Liver (tissue), 3 donors: Measurements from ENCODE around the gene KCTD16.

Source experiments
- ATF3 ChIP-seq: IDR thresholded peaks from 2 replicates; pipeline ENCODE4 v1.6.1; 2016; ENCODE audit warnings: antibody characterized with exemption
- CTCF ChIP-seq: fragments of 150-350 bp; IDR thresholded peaks from 2 replicates; pipeline ENCODE4 v1.5.1; 2017; ENCODE audit warnings: improper control_type of control experiment, low read depth, low read length; ENCODE audit not compliant: missing input control
- GABPA ChIP-seq, 2 donors: IDR thresholded peaks in 1 of 2; conservative IDR thresholded peaks in 1 of 2; 2 replicates each; pipeline ENCODE4 v1.6.1; 2016; ENCODE audit warnings: antibody characterized with exemption in 2 of 2, mild to moderate bottlenecking in 1 of 2, moderate library complexity in 1 of 2
- MAX ChIP-seq: IDR thresholded peaks from 2 replicates; pipeline ENCODE4 v1.6.1; 2016; ENCODE audit warnings: antibody characterized with exemption
- REST ChIP-seq: IDR thresholded peaks from 2 replicates; pipeline ENCODE4 v1.6.1; 2016; ENCODE audit warnings: antibody characterized with exemption, mild to moderate bottlenecking
- TAF1 ChIP-seq: conservative IDR thresholded peaks from 2 replicates; pipeline ENCODE4 v1.6.1; 2016; ENCODE audit warnings: antibody characterized with exemption, mild to moderate bottlenecking
- ZBTB33 ChIP-seq: IDR thresholded peaks from 2 replicates; pipeline ENCODE4 v1.6.1; 2016; ENCODE audit warnings: antibody characterized with exemption
- donor health status: healthy.
- donor health status: healthy.

GRCh38 chr5:144473650-144474049, 303.0 kb downstream of the KCTD16 start:
- TF ChIP-seq ATF3 (no peak), REST (no peak), CTCF (no peak), GABPA (IDR thresholded peaks at IDR 0.05 in 1 of 2, conservative IDR thresholded peaks at IDR 0.05 in 1 of 2) (no peak), MAX (no peak), ZBTB33 (no peak), TAF1 (no peak)
